ENCODE results near the gene PLPPR1. TPM values are rescaled to one million over a fixed set of nuclear protein-coding genes. Genes with fewer than 3 reads are reported as not detected.

PLPPR1 gene
- total and polyA plus RNA-seq, 2 donors (not counting 3 experiments of a cell fraction or from before 2014, with no cell fraction given), result 0.18 to 0.50 TPM

DNA sequence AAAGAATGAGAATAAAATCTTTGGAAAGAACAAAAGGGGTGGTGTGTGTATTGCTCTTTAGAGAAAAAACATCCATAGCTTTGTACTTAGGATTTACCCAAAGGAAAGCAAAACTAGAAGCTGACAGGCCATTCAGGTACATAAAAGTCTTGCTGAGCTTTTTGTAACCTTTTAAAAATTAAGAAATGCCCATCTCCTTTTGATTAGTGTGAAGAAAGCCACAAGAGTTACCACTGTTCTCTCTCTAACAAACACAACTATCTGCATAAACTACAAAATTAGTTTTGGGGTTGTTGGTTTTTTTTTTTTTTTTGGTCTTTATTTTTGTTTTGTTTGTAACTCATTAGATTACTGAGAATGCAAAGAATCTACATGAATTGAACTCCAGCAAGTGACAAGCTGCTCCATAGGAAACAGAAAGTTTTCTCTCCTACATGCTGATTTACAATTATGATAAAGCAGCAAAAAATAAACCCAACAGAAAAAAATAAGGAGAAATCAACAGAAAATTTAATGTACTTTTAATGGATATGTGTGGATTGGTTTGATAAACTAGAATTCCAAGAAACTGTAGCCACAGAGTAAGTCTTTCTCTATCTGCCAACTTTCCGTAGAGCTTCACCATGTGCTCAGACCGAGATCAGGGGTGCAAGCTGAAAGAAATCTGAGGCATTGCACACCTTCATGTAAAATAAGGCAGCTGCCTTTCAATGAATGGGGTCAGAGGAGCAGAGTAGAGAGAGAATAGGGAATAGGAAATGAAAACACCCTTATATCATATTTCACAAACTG, 344.0 kb downstream of the PLPPR1 start:
- CTCF ChIA-PET, result interaction anchor here (1.2 to 2.2 kb wide), 3 partner anchors 10 to 61 kb away, joined by 5 to 7 read pairs (median 6); no protein-coding TSS in a partner anchor

More for the DNA sequence above, 344.0 kb downstream of the PLPPR1 start:
- no TSS peak for BruUV-seq (replicated peaks)
- H3K36me3 ChIP-seq (ENCODE audit: control insufficient read depth in 2 of 2, extremely low read depth in 1 of 2, insufficient read depth in 2 of 2, low read length in 2 of 2), result no peaks in the 10 kb centered on the region
- H3K27me3 ChIP-seq (ENCODE audit: control insufficient read depth in 2 of 2, insufficient read depth in 2 of 2, low read length in 2 of 2), result peaks cover 0 to 2% of the 10 kb centered on the region in 2 experiments
- H3K9ac ChIP-seq (replicated peaks; ENCODE audit: extremely low read depth, insufficient read depth, low read length), result no peak overlapping the region
- no peaks in the 10 kb centered on the region for H3K9me3 ChIP-seq (replicated peaks; ENCODE audit: control insufficient read depth, insufficient read depth, low read length)
- H3K4me3 ChIP-seq (replicated peaks in 1 of 3; ENCODE audit: insufficient read depth in 1 of 3, low read depth in 1 of 3, low read length in 3 of 3), result no peak overlapping the region
- DNase-seq (ENCODE audit: low read depth, low spot score) (no peak), FAIRE-seq (no peak)
- no peak overlapping the region for H3K4me2 ChIP-seq (ENCODE audit: insufficient read depth, low read length)
- no peak overlapping the region for H2AFZ ChIP-seq (ENCODE audit: low read depth, low read length)
- TF ChIP-seq GATA2 (IDR thresholded peaks at IDR 0.05; ENCODE audit: insufficient read depth, insufficient read length, low read depth, low read length) (no peak), EZH2 (IDR thresholded peaks at IDR 0.05; ENCODE audit: borderline replicate concordance, low read depth, low read length, severe bottlenecking) (no peak), POLR2AphosphoS5 (IDR thresholded peaks at IDR 0.05; ENCODE audit: insufficient read depth, low read depth, low read length) (no peak), MYC (IDR thresholded peaks at IDR 0.05; ENCODE audit: low read depth, low read length) (no peak), FOS (IDR thresholded peaks at IDR 0.05; ENCODE audit: borderline replicate concordance, insufficient read depth, low read length) (no peak), POLR2A (IDR thresholded peaks at IDR 0.05; ENCODE audit: low read depth, low read length) (no peak), JUN (IDR thresholded peaks at IDR 0.05; ENCODE audit: borderline replicate concordance, insufficient read depth, insufficient read length, low read depth) (no peak)
- TF ChIP-seq, protein P1, sequence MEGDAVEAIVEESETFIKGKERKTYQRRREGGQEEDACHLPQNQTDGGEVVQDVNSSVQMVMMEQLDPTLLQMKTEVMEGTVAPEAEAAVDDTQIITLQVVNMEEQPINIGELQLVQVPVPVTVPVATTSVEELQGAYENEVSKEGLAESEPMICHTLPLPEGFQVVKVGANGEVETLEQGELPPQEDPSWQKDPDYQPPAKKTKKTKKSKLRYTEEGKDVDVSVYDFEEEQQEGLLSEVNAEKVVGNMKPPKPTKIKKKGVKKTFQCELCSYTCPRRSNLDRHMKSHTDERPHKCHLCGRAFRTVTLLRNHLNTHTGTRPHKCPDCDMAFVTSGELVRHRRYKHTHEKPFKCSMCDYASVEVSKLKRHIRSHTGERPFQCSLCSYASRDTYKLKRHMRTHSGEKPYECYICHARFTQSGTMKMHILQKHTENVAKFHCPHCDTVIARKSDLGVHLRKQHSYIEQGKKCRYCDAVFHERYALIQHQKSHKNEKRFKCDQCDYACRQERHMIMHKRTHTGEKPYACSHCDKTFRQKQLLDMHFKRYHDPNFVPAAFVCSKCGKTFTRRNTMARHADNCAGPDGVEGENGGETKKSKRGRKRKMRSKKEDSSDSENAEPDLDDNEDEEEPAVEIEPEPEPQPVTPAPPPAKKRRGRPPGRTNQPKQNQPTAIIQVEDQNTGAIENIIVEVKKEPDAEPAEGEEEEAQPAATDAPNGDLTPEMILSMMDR (IDR thresholded peaks at IDR 0.05; ENCODE audit: extremely low read depth in 1 of 2, insufficient read depth in 1 of 2, low read depth in 1 of 2, low read length in 2 of 2), result no peak
- TF ChIP-seq, protein P2, sequence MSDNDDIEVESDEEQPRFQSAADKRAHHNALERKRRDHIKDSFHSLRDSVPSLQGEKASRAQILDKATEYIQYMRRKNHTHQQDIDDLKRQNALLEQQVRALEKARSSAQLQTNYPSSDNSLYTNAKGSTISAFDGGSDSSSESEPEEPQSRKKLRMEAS (IDR thresholded peaks at IDR 0.05; ENCODE audit: insufficient read depth, insufficient read length), result no peak
- no peaks in the 10 kb centered on the region for H3K9me1 ChIP-seq (replicated peaks; ENCODE audit: control insufficient read depth, extremely low read depth, insufficient read depth, low read length)
- H3K4me1 ChIP-seq (ENCODE audit: control insufficient read depth, extremely low read depth, insufficient read depth, low read length), result no peaks in the 10 kb centered on the region
- POLR2A ChIA-PET, result no interaction called here
- dilution Hi-C loops (cut with MboI; ENCODE audit: extremely low pct_ligation_motif_present, low sequenced_read_pairs), result no loop called here
- H4K20me1 ChIP-seq (replicated peaks; ENCODE audit: control insufficient read depth, extremely low read depth, insufficient read depth, low read length), result no peaks in the 10 kb centered on the region
- no peak overlapping the region for H3K27ac ChIP-seq (ENCODE audit: insufficient read depth, low read depth, low read length)
- H3K79me2 ChIP-seq (ENCODE audit: control insufficient read depth, insufficient read depth, low read length), result no peaks in the 10 kb centered on the region
- intact Hi-C loops (cut with micrococcal nuclease), result no loop called here

Small RNA genes lying within 50 kb of the gene (small RNA-seq; reads per million reads assigned to genes)
- not detected for gene RF00322 (ENCODE audit: insufficient read depth, insufficient read length, low read depth, low replicate concordance)
